Measurements from ENCODE around the gene NUAK1. TPM values are rescaled to one million over a fixed set of nuclear protein-coding genes. Genes with fewer than 3 reads are reported as not detected.

NUAK1 gene
- total RNA-seq, 1 experiment from 2014 or later: 1.3 TPM

- Histone ChIP-seq H3K9me3 (ENCODE audit: low read depth, low read length, poor library complexity, severe bottlenecking) (peaks cover 6% of the 10 kb centered on the region), H3K36me3 (ENCODE audit: insufficient read depth, low read length, poor library complexity, severe bottlenecking) (no peaks in the 10 kb centered on the region), H3K4me1 (ENCODE audit: insufficient read depth, low read length, poor library complexity, severe bottlenecking) (no peaks in the 10 kb centered on the region), H3K27ac (ENCODE audit: low read depth, low read length, poor library complexity, severe bottlenecking) (no peak overlapping the region), H3K4me3 (ENCODE audit: low read depth, low read length, poor library complexity, severe bottlenecking) (no peak overlapping the region), H3K27me3 (replicated peaks; ENCODE audit: insufficient read depth, low read depth, low read length, poor library complexity) (no peaks in the 10 kb centered on the region)
- ChIA-PET CTCF (no interaction called here), POLR2A (ENCODE audit: low non-redundant PET) (no interaction called here)
- BruUV-seq (replicated peaks): no TSS peak
- no peak for TF ChIP-seq EZH2 (IDR thresholded peaks at IDR 0.05; ENCODE audit: borderline replicate concordance, low read depth, low read length, poor library complexity, severe bottlenecking)
- no peak for TF ChIP-seq CTCF (conservative IDR thresholded peaks at IDR 0.05; ENCODE audit: low read depth, low read length)
- no peak for DNase-seq (ENCODE audit: low spot score)
- intact Hi-C loops (cut with micrococcal nuclease; ENCODE audit: unreplicated experiment): no loop called here
These were observed 123.1 kb downstream of the NUAK1 start for GRCh38 chr12:106015646-106016045.

GRCh38 chr12:106013941-106014340 lies 124.8 kb downstream of the NUAK1 start:
- Histone ChIP-seq H3K9me3 (ENCODE audit: low read depth, low read length, poor library complexity, severe bottlenecking) (peaks cover 6% of the 10 kb centered on the region), H3K27ac (ENCODE audit: low read depth, low read length, poor library complexity, severe bottlenecking) (no peak overlapping the region), H3K27me3 (replicated peaks; ENCODE audit: insufficient read depth, low read depth, low read length, poor library complexity) (no peaks in the 10 kb centered on the region), H3K4me1 (ENCODE audit: insufficient read depth, low read length, poor library complexity, severe bottlenecking) (no peaks in the 10 kb centered on the region), H3K4me3 (ENCODE audit: low read depth, low read length, poor library complexity, severe bottlenecking) (no peak overlapping the region), H3K36me3 (ENCODE audit: insufficient read depth, low read length, poor library complexity, severe bottlenecking) (no peaks in the 10 kb centered on the region)
- no TSS peak for BruUV-seq (replicated peaks)
- intact Hi-C loops (cut with micrococcal nuclease; ENCODE audit: unreplicated experiment): no loop called here
- POLR2A ChIA-PET (ENCODE audit: low non-redundant PET): no interaction called here
- no peak for DNase-seq (ENCODE audit: low spot score)
- CTCF ChIA-PET: no interaction called here
- TF ChIP-seq EZH2 (IDR thresholded peaks at IDR 0.05; ENCODE audit: borderline replicate concordance, low read depth, low read length, poor library complexity, severe bottlenecking): no peak
- no peak for TF ChIP-seq CTCF (conservative IDR thresholded peaks at IDR 0.05; ENCODE audit: low read depth, low read length)

Other genes with a start within 250 kb of the NUAK1 start
- gene CKAP4, start 109.1 kb upstream of the NUAK1 start, total RNA-seq (2021): 81.8 and 89.4 TPM in 2 replicates
- 0.39 and 3.0 TPM in 2 replicates for gene TCP11L2, start 163.8 kb upstream of the NUAK1 start, total RNA-seq (2021)
- gene POLR3B, start 218.8 kb upstream of the NUAK1 start, total RNA-seq (2021): 13.7 and 14.8 TPM in 2 replicates